PC-3 (cell line): ENCODE data around the gene ST3GAL4. TPM values are rescaled to one million over a fixed set of nuclear protein-coding genes. Genes with fewer than 3 reads are reported as not detected.
"Not testable (repeated sequence)": the region's sequence is repeated elsewhere in the genome, so short reads cannot be mapped to it uniquely, and the experiment has no call there.

ENCODE experiments used
- ATAC-seq: fragments of 200-7000 bp; cut with Tn5 transposase; 2 replicates; pipeline ENCODE4 v1.9.1; 2020; ENCODE audit warnings: mild to moderate bottlenecking, moderate library complexity
- BruUV-seq: library from RNA; stranded (reverse); fragments of 400-500 nt; replicated peaks from 2 replicates; lab custom pipeline; 2021; lab: Mats Ljungman, UMichigan
- CTCF ChIA-PET: fragments of 300-600 bp; sonication (Branson Sonifier 250); formaldehyde crosslinking; loops from one replicate; lab custom pipeline; 2022; ENCODE audit warnings: antibody characterized with exemption; lab: Charles Lee
- POLR2A ChIA-PET: fragments of 300-600 bp; sonication (Branson Sonifier 250); formaldehyde crosslinking; loops from one replicate; lab custom pipeline; 2022; ENCODE audit warnings: antibody characterized with exemption; ENCODE audit not compliant: unreplicated experiment; lab: Charles Lee
- DNase-seq: peaks from one replicate; pipeline ENCODE4 v3.0.0-alpha.2; 2015
- H2AFZ ChIP-seq: fragments of 300-600 bp; sonication (generic); 2 replicates; pipeline ENCODE4 v1.6.0; 2016; ENCODE audit warnings: antibody characterized with exemption, low read length
- H3F3A ChIP-seq: fragments of 300-600 bp; sonication (generic); one replicate; pipeline ENCODE4 v1.6.0; 2017; ENCODE audit warnings: antibody characterized with exemption, low read length, control low read depth, mild to moderate bottlenecking; ENCODE audit not compliant: unreplicated experiment
- H3K27ac ChIP-seq: fragments of 300-600 bp; sonication (generic); 2 replicates; pipeline ENCODE4 v1.5.1; 2016; ENCODE audit warnings: mild to moderate bottlenecking, low read length
- H3K27me3 ChIP-seq: fragments of 300-600 bp; sonication (generic); 2 replicates; pipeline ENCODE4 v1.6.1; 2016; ENCODE audit warnings: low read length, mixed read lengths
- H3K36me3 ChIP-seq: fragments of 300-600 bp; sonication (generic); 2 replicates; pipeline ENCODE4 v1.6.1; 2016; ENCODE audit warnings: low read depth, mixed run types, low read length, mixed read lengths
- H3K4me1 ChIP-seq: fragments of 300-600 bp; sonication (generic); 2 replicates; pipeline ENCODE4 v1.5.1; 2016; ENCODE audit warnings: low read length; ENCODE audit not compliant: insufficient read depth
- H3K4me2 ChIP-seq: fragments of 300-600 bp; sonication (generic); 2 replicates; pipeline ENCODE4 v1.6.0; 2016; ENCODE audit warnings: low read length
- H3K4me3 ChIP-seq: fragments of 300-600 bp; sonication (generic); 2 replicates; pipeline ENCODE4 v1.5.1; 2016; ENCODE audit warnings: mild to moderate bottlenecking, low read length, mixed read lengths
- H3K79me2 ChIP-seq: fragments of 300-600 bp; sonication (generic); 2 replicates; pipeline ENCODE4 v1.6.1; 2017; ENCODE audit warnings: low read length, mixed read lengths
- H3K9ac ChIP-seq: fragments of 300-600 bp; sonication (generic); 2 replicates; pipeline ENCODE4 v1.6.0; 2016; ENCODE audit warnings: mild to moderate bottlenecking, low read length
- H3K9me2 ChIP-seq: fragments of 300-600 bp; sonication (generic); replicated peaks from 2 replicates; pipeline ENCODE4 v1.6.1; 2016; ENCODE audit warnings: mixed run types, low read length, mixed read lengths
- H3K9me3 ChIP-seq: fragments of 300-600 bp; sonication (generic); 2 replicates; pipeline ENCODE4 v1.6.1; 2016; ENCODE audit warnings: low read length, mixed read lengths
- H4K20me1 ChIP-seq: fragments of 300-600 bp; sonication (generic); 2 replicates; pipeline ENCODE4 v1.6.1; 2016; ENCODE audit warnings: low read length, mixed read lengths
- EZH2 ChIP-seq: fragments of 300-600 bp; sonication (generic); IDR thresholded peaks from one replicate; pipeline ENCODE4 v1.6.1; 2017; ENCODE audit warnings: antibody characterized with exemption, mild to moderate bottlenecking, low read length; ENCODE audit not compliant: unreplicated experiment
- EZH2phosphoT487 ChIP-seq: fragments of 300-600 bp; sonication (generic); IDR thresholded peaks from 2 replicates; pipeline ENCODE4 v1.6.1; 2018; ENCODE audit warnings: mild to moderate bottlenecking, antibody characterized with exemption, low read length, borderline replicate concordance
- intact Hi-C: fragments of 100-400 bp; cut with micrococcal nuclease; formaldehyde crosslinking; loops from 2 replicates; pipeline ENCODE4 v1.9.0; 2023
- total RNA-seq: library from RNA; depleted of rRNA; stranded (reverse); fragments of >200 nt; gene quantifications from 2 replicates; pipeline ENCODE4 v1.2.3, GENCODE V29; 2014
- TF ChIP-seq, protein P1 (sequence below): fragments of 300-600 bp; sonication (generic); conservative IDR thresholded peaks from 2 replicates; pipeline ENCODE4 v1.5.1; 2017; ENCODE audit warnings: antibody characterized with exemption, low read depth, mild to moderate bottlenecking, low read length

ST3GAL4 gene
- total RNA-seq, 1 experiment from 2014 or later, result 126 TPM

- Histone ChIP-seq H3K9ac (no peak overlapping the region), H3K4me2 (no peak overlapping the region), H3K27ac (peak overlapping the region; percentile 45), H3K4me1 (peaks cover 30% of the 10 kb centered on the region), H3K36me3 (peaks cover 13% of the 10 kb centered on the region; the same call in 1 of the 2 replicates), H3F3A (no peaks in the 10 kb centered on the region), H3K4me3 (no peak overlapping the region), H3K27me3 (no peaks in the 10 kb centered on the region), H2AFZ (no peak overlapping the region), H3K9me3 (no peaks in the 10 kb centered on the region), H3K9me2 (no peaks in the 10 kb centered on the region), H4K20me1 (no peaks in the 10 kb centered on the region), H3K79me2 (peaks cover 25% of the 10 kb centered on the region)
- DNase-seq (peak; percentile 32), ATAC-seq (no peak)
- ChIA-PET POLR2A (no interaction called here), CTCF (no interaction called here)
- intact Hi-C loops, result no loop called here
- no peak for TF ChIP-seq EZH2
- no peak for TF ChIP-seq EZH2phosphoT487
- TF ChIP-seq, protein P1, sequence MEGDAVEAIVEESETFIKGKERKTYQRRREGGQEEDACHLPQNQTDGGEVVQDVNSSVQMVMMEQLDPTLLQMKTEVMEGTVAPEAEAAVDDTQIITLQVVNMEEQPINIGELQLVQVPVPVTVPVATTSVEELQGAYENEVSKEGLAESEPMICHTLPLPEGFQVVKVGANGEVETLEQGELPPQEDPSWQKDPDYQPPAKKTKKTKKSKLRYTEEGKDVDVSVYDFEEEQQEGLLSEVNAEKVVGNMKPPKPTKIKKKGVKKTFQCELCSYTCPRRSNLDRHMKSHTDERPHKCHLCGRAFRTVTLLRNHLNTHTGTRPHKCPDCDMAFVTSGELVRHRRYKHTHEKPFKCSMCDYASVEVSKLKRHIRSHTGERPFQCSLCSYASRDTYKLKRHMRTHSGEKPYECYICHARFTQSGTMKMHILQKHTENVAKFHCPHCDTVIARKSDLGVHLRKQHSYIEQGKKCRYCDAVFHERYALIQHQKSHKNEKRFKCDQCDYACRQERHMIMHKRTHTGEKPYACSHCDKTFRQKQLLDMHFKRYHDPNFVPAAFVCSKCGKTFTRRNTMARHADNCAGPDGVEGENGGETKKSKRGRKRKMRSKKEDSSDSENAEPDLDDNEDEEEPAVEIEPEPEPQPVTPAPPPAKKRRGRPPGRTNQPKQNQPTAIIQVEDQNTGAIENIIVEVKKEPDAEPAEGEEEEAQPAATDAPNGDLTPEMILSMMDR, result no peak
- TSS peak; percentile 15 for BruUV-seq
Observed at GRCh38 chr11:126345759-126346585, 9.5 kb upstream of the ST3GAL4 start.

DNA sequence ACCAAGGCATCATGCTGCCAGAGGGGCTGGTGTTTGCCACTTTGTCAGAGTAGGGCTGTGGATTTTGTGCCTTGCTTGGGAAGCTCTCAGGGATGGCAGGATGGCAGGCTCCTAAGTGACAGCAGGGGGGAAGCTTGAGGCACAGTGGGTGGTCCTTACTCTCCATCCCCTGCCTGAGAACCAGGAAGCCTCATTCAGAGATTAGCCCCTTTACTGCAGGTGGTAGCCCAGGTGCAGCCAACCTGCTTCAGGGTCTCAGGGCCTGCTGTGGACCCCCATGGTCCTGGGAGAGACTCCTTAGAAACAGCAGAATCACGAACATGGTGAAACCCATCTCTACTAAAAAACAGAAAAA is 8.9 kb upstream of the ST3GAL4 start:
- no peak overlapping the region for H2AFZ ChIP-seq
- no TSS peak for BruUV-seq
- H3K4me1 ChIP-seq, result peaks cover 24% of the 10 kb centered on the region
- ChIA-PET CTCF (no interaction called here), POLR2A (no interaction called here)
- no peaks in the 10 kb centered on the region for H3K9me2 ChIP-seq
- H3K9ac ChIP-seq, result no peak overlapping the region
- no peaks in the 10 kb centered on the region for H3F3A ChIP-seq
- peak overlapping the region; percentile 45 for H3K27ac ChIP-seq
- no peaks in the 10 kb centered on the region for H3K27me3 ChIP-seq
- DNase-seq (no peak), ATAC-seq (no peak)
- TF ChIP-seq, protein P1, result no peak
- no peak for TF ChIP-seq EZH2phosphoT487
- no peak for TF ChIP-seq EZH2
- H3K36me3 ChIP-seq, result peaks cover 16% of the 10 kb centered on the region; the same call in 1 of the 2 replicates
- no peak overlapping the region for H3K4me2 ChIP-seq
- intact Hi-C loops, result no loop called here
- no peaks in the 10 kb centered on the region for H3K9me3 ChIP-seq
- no peak overlapping the region for H3K4me3 ChIP-seq
- peaks cover 31% of the 10 kb centered on the region for H3K79me2 ChIP-seq
- H4K20me1 ChIP-seq, result no peaks in the 10 kb centered on the region

DNA sequence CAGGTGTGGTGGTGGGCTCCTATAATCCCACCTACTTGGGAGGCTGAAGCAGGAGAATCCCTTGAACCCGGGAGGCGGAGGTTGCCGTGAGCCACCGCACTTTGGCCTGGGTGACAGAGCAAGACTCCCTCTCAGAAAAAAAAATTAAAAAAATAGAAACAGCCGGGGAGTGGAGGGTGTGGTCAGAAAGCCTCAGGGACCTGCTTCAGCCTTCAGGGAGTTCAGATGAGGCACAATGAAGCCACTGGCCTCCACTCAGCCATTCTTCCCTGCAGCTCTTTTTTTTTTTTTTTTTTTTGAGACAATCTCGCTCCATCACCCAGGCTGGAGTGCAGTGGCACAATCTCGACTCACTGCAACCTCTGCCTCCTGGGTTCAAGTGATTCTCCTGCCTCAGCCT is 8.5 kb upstream of the ST3GAL4 start:
- Histone ChIP-seq H3K4me1 (peaks cover 22% of the 10 kb centered on the region), H3K79me2 (peaks cover 35% of the 10 kb centered on the region), H3K36me3 (peaks cover 19% of the 10 kb centered on the region; the same call in 1 of the 2 replicates)
- DNase-seq, H4K20me1 ChIP-seq, H3K4me2 ChIP-seq, POLR2A ChIA-PET, H3K27ac ChIP-seq, H3K27me3 ChIP-seq, H2AFZ ChIP-seq, intact Hi-C loops, H3K4me3 ChIP-seq, CTCF ChIA-PET, BruUV-seq, H3K9me2 ChIP-seq, H3K9me3 ChIP-seq, ATAC-seq, H3F3A ChIP-seq, H3K9ac ChIP-seq: not testable (repeated sequence)
